ENCODE measurements around the gene MSGN1. TPM values are rescaled to one million over a fixed set of nuclear protein-coding genes. Genes with fewer than 3 reads are reported as not detected.
"Not testable (repeated sequence)": the region's sequence is repeated elsewhere in the genome, so short reads cannot be mapped to it uniquely, and the experiment has no call there.

MSGN1 gene
- polyA plus RNA-seq, 4 donors = not detected

DNA sequence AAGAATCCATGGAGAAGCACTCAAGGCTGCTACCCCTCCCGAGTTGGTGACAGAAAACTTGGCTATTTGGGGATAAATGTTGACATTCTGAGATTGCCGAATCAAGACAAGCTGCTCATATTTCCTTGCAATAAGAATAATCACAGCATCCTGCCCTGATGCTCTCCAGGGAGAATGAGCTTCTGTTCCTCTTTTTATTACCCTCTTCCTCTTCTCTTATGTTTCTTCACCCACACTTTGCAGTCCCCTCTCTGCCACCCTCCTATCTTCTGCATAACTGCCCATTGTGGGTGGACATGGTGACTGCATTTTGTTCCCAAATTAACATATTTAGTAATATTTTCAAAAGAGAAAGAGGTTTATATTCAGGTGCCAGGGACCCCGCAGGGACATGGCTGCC lies 11.9 kb upstream of the MSGN1 start:
- DNase-seq (ENCODE audit: low read depth in 4 of 4, low spot score in 2 of 4) = no peak

- DNase-seq (ENCODE audit: low read depth in 4 of 4, low spot score in 2 of 4) = no peak
Measured at GRCh38 chr2:17805166-17805565, 11.1 kb upstream of the MSGN1 start.

- no peak for DNase-seq (ENCODE audit: low read depth in 4 of 4, low spot score in 2 of 4)
Measured at GRCh38 chr2:17805717-17806363, 10.4 kb upstream of the MSGN1 start.

- no peak for DNase-seq (ENCODE audit: low read depth in 4 of 4, low spot score in 2 of 4)
Measured at GRCh38 chr2:17813010-17813741, 3.1 kb upstream of the MSGN1 start.

- DNase-seq (ENCODE audit: low read depth in 4 of 4, low spot score in 2 of 4) = no peak
Measured at GRCh38 chr2:17813742-17814473, 2.4 kb upstream of the MSGN1 start.

DNA sequence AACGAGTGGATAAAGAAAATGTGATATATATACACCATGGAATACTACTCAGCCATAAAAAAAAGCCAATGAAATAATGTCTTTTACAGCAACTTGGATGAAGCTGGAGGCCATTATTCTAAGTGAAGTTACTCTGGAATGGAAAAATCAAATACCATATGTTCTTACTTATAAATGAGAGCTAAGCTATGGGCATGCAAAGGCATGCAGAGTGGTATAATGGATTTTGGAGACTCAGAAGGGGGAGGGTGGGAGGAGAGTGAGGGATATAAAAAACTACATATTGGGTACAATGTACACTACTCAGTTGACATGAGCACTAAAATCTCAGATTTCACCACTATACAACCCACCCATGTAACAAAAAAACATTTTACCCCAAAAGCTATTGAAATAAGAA lies 1.7 kb upstream of the MSGN1 start:
- DNase-seq (ENCODE audit: low read depth in 4 of 4, low spot score in 2 of 4) = no peak

- no peak for DNase-seq (ENCODE audit: low read depth in 4 of 4, low spot score in 2 of 4)
Measured at GRCh38 chr2:17815468-17816184, 634 bp upstream of the MSGN1 start.

- DNase-seq (ENCODE audit: low read depth in 4 of 4, low spot score in 2 of 4) = no peak
Measured at GRCh38 chr2:17818235-17818815, 2.1 kb downstream of the MSGN1 start.

DNA sequence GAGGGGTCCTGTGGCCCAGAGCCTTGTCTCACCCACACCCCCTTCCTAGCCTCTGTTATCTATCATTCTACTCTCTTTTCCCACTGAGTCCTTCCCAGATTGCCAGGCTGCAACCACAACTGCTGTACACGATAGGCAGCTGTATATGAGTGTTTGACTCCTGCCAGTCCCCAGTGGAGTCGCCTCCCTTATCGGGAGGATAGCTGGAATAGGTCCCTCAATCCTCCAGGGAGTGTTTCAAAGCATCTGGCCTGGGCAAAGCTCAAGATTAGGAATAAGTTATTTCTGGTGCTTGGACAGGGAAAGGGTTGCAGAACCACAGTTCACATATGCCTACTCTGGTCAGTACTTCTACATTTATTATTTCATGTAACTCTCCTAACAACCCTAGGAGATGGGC lies 4.8 kb downstream of the MSGN1 start:
- DNase-seq (ENCODE audit: low read depth in 4 of 4, low spot score in 2 of 4) = no peak

GRCh38 chr2:17821535-17822444 lies 5.5 kb downstream of the MSGN1 start:
- peak in 1 of 4 donors; percentile 16 for DNase-seq (ENCODE audit: low read depth in 4 of 4, low spot score in 2 of 4)

DNA sequence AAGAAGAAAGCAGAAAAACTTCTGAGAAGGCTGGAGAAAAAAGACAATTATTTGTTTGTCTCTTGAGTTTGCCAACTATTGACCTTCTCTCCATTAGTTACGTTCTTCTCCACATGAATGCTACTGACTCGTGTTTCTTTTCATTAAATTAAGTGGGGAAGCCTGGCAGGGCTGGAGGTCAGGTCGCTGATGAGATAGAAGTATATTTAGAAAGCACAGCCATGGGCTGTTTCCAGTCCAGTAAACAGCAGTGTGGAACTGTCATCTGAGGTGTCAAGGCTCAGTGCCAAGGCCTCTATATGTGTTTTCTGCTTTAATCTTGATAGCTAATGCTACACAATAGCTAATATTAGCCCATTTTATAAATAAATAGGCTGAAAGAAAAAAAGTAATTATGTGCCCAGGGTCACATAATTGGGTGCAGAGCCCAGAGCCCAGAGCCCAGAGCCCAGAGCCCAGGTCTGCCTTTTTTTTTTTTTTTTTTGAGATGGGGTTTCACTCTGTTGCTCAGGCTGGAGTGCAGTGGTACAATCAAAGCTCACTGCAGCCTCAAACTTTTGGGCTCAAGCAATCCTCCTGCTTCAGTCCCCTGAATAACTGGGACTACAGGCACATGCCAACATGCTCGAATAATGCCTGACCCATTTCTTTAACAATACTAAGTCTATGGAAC lies 6.3 kb downstream of the MSGN1 start:
- DNase-seq (ENCODE audit: low read depth in 4 of 4, low spot score in 2 of 4) = peak in 1 of 4 donors; percentile 24

DNA sequence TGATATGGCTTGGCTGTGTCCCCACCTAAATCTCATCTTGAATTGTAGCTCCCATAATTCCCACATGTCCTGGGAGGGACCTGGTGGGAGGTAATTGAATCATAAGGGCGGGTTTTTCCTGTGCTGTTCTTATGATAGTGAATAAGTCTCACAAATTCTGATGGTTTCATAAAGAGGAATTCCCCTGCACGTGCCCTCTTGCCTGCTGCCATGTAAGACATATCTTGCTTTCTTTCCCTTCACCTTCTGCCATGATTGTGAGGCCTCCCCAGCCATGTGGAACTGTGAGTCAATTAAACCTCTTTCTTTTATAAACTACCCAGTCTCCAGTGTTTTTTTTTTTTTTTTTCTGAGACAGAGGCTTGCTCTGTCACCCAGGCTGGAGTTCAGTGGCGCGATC lies 7.4 kb downstream of the MSGN1 start:
- DNase-seq (ENCODE audit: low read depth in 4 of 4, low spot score in 2 of 4) = not testable (repeated sequence)

DNA sequence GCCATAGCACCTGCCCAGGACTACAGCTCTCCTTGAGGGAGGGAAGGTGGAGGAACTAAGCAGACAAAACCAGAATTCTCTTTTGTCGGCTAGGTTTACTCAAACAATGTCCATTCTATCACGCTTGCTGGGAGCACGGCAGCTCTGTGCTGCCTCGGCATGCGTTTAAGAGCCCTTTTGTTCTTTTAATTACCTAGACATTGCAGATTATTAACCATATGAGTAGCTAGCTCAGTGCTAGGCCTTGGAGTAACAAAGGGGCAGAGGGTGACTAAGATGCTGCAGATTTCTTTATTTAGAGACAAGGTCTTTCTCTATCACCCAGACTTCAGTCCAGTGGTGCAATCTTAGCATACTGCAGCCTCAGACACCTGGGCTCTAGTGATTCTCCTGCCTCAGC lies 11.1 kb downstream of the MSGN1 start:
- DNase-seq (ENCODE audit: low read depth in 4 of 4, low spot score in 2 of 4) = no peak

DNA sequence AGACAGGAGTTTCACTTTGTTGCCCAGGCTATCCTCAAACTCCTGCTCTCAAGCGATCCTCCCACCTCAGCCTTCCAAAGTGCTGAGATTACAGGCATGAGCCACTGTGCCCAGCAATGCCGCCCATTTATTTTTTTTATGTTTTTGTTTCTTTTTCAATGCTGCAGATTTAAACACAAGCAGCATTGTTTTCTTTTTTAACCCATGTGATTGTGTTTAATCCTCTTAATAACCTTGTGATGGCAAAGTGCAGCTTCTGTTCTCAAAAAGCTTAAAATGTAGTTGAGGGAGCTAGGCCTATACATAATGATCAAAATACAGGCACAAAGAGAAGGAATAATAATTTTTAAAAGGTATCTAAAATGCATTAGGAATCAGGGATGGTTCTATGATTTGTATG lies 11.5 kb downstream of the MSGN1 start:
- no peak for DNase-seq (ENCODE audit: low read depth in 4 of 4, low spot score in 2 of 4)

DNA sequence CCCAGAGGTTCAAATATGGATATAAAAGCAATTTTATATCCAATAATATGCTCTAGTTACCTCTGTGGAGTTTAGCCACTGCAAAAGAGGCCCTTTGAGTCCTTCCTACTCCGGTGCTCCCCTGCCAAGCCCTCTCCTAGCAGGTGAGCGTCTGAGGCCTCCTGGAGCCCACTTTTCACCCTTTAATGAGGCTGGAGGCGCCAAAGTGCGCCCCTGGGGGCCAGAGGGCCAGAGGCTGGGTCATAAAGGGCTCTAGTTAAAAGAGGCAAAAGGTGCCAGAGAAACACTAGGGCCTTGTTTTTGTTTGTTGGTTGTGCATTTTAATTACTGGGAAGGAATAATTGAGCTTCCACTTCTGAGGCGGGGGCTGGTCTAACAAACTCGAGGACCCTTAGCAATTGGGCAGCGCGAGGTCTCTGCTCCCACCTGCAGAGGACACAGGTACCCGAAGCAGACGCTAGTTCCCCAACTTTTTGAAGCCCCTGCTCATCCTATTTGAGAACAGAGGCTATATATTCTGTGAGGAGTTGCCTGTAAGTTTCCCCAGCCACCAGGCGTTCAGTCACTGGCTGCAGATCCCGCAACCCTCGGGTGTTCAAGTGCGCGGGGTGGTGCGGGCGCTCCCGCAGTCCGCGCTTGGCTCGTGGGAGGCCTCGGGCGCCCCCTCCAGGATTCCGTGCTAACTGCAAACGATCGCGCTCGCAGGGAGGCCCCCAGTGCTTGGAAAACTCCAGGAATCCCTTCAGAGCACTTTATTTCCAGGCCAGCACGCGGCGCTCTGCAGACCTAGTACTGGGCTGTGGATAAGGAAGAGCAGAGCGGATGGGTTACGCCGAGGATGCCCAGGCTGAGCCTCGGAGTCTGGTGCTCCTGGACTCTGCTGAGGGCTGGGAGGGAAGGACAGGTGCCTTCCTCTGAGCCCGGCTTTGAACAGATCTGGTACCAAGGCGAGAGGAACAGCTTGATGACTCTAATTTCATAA lies 14.1 kb downstream of the MSGN1 start:
- DNase-seq (ENCODE audit: low read depth in 4 of 4, low spot score in 2 of 4) = peak in 3 of 4 donors; percentile 56 to 65 (median 61)

DNA sequence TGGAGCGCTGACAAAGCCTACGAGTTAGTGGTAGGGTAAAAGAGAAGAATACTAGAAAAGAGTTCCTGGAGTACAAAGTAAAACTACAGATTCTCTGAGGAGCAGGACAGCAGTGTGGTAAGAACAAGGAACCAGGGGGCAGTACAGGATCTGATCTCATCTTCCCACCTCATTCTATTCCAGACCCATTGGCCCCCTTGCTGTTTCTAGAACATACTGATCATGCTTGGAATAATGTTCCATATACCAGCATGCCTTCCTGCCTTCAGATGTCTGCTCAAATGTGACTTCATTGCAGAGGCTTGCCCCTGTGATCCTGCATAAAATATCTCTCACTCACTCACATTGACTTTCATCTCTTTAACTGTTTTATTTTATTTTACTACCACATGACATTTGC lies 19.3 kb downstream of the MSGN1 start:
- no peak for DNase-seq (ENCODE audit: low read depth in 4 of 4, low spot score in 2 of 4)

DNA sequence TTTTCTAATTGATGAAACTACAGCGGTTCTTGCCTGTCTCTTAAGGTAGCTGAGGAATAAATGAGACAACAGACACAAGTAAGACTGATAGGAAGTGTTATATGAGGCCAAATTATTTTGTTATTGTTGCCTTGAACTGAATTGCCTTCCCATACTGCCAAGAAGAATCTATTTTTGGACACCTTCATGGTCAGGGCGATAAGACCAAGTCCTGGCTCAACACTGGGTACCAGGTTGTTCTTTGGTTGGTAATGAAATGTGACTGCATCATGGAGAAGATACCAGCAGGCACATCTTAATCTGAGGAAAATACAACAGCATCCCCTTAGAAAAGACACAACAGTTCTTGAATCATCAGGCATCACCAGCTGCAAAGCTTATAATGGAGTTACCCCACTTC lies 23.7 kb downstream of the MSGN1 start:
- no peak for DNase-seq (ENCODE audit: low read depth in 4 of 4, low spot score in 2 of 4)

- DNase-seq (ENCODE audit: low read depth in 4 of 4, low spot score in 2 of 4) = no peak
Measured at GRCh38 chr2:17843457-17843856, 27.2 kb downstream of the MSGN1 start.
